ENCODE results near the gene NFASC.

DNA sequence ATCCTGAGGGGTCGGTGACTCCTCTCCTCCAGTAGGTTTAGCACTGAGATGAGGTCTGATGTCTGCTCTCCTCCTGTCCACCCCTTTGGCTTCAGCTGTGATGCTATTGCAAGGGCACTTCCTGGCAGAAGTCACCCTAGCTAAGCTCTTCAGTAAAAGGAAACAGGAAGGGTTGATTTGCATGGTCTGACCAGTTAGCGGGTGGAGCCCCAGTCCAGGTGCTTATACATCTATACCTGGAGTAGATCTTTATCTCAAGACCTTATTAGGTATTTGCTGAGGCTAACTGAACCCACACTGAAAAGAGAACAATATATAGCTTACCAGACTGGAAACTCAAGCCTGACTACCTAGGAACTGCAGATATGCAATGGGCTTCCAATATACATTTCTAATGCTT lies 28.9 kb upstream of the NFASC start:
- TF ChIP-seq POLR2AphosphoS5 (IDR thresholded peaks at IDR 0.05; ENCODE audit: borderline replicate concordance, low read depth, low read length), result no peak
- no peak for TF ChIP-seq EZH2 (IDR thresholded peaks at IDR 0.05)
- no peak for TF ChIP-seq FOXP2 (optimal IDR thresholded peaks at IDR 0.05; ENCODE audit: control extremely low read depth, extremely low read length, insufficient read depth)
